GM19395 (cell line): ENCODE results near the gene MSI2.

Experiments
- ATAC-seq: cut with Tn5 transposase; IDR thresholded peaks from one replicate; pipeline ENCODE4 v1.9.1; 2021; ENCODE audit warnings: mild to moderate bottlenecking, moderate library complexity; ENCODE audit not compliant: unreplicated experiment

MSI2 gene

DNA sequence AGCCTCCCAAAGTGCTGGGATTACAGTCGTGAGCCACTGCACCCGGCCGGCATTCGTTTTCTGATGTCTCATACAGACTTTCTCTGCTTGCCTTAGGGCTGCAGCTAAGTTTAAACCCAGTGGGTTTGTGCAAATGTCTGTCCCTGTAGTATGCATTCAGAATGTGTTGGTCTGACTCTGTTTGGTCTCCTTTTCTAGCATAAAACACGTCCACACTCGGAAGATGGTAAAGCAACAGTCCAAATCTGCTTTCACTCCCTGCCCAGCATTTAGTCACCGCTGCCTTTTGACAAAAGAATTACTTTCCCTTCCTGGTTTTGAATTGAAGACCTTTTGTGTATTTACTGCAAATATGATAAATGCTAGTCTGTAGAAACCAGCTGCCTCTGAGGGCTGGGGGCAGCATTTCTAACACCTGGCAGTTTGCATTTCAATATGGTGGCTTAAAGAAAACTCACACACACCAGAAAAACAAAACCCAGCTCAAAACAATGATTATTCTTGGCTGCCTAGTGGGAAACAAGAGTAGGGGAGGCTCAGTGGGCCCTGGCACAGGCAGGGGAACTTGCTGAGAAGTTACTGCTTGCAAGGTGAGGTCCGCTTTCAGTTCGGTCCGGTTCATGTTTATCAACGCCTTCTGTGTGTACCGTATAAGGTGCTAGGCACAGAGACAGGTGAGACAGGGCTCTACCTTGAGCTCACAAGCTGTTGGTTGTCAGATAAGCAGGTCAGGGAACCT is 56.9 kb downstream of the MSI2 start:
- no peak for ATAC-seq

DNA sequence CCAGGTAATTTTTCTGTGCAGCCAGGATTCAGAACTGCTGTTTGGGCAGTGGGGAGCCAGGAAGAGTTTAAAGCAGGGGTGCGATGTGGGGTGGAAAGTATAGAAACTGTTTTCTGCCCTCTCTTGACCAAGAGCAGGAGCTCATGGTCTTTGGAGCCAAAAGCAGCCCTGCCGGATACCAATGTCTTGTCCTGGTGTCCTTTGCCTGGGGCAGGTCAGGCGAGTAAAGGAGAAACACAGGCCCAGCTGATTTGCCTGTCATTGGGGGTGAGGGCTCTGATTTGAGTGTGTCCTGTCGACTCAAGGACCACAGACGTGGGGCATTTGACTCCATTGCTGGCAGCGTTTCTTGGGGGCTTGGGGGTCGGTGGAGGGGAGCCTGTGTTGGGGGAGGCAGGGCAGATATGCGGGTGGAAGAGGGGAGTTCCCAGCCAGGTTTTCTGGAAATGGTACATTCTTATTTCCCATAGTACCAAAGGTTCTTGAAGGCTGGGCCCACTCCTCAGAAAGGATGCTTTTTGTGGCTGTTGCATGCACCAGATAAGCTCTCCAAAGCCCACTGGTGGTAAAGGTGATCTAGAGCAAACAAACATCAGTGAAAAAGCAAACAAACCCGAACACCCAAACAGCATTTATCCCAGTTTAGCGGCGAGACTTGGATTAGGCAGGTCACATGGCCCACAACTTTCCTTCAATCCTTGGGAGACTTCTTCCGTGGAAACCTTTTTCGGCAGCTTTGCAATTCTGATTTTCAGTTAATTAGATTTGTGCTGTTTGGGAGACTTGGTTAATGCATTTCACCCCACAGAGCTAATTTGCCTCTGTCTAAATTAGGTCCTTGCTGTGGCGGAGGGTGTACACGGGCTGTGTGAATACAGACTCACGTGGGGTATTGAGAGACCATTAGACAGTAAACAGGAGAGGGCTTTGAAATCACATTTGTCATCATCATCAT is 59.0 kb downstream of the MSI2 start:
- ATAC-seq = no peak

DNA sequence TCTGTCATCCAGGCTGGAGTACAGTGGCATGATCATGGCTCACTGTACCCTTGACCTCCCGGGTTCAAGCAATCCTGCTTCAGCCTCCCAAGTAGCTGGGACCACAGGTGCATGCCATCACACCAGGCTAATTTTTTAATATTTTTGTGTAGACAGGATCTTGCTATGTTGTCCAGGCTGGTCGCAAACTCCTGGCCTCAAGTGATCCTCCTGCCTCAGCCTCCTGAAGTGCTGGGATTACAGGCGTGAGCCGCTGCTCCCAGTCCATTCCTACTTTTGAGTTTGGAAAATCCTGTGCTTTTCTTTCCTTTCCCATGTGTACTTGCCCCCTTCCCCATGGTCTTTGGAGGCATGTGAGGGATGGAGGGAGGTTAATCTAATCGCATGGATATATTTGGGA is 60.0 kb downstream of the MSI2 start:
- no peak for ATAC-seq

DNA sequence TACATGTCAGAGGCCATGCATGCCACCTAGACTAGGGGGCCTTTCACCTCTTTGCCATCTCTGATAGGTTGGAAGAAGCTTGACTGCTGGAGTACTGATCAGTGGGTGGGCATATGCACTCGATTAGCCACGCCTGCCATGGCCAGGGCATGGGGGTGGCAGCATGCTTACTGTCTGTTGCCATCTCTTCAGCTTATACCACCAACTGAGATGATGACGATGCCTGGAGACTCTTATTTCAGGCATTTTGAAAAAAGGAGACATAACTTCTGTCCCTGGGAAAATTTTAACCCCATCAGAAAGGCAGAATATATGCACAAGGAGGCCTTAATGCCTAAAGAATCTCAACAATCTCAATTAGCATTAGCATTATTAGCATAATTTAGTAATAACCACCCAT is 60.8 kb downstream of the MSI2 start:
- no peak for ATAC-seq

DNA sequence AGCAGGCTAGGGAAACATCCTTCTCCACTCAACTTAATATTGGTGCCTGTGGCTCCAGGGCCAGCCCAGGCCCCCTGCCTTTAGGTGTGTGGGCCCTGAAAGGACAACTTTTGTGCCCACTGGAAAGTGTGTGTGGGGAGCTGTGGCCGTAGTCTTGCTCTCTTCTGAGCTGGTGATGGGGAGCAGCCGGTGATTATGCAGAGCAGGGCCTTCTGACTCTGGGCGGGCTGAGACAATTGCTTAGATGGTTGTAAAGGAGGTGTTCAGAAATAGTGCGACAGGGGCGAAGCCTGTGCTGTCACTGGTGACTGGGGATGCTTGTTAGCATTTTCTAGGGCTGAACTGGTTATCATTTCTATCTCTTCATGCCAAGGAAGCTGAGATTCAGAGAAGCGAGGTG is 62.6 kb downstream of the MSI2 start:
- no peak for ATAC-seq

DNA sequence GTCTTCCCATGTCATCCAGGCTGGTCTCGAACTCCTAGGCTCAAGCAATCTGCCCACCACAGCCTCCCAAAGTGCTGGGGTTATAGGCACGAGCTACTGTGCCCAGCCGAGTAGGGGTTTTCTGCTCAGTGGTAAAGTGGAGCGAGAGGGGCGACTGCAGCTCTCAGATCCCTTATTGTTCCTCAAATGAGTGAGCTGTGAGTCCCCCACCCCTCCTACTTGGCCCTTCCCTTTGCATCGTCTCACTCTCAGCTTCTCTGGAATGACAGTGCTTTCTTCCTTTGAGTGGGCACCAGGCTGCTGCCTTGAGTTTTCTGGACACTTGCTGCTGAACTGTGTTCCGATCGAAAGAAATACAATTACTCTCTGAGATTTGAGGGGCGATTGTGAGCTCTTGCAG is 63.5 kb downstream of the MSI2 start:
- no peak for ATAC-seq

DNA sequence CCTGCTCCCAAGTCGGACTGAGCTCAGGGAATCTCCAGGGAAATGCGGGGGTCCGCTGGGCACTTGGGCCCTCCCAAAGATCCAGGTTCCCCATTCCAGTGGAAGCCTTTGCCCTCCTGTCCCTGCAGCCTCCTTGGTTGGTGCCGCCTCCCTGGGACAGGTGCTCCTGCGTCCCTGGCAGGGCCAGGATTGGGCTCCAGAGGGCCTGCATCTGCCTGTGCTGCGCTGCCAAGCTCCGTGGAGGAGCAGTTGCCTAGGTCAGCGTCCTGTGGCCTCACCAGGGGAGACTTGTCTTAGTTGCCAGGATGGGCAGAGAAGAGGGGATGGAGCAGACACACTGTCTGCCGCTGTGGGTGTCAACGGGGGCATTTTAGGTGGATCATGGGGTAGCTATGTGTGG is 67.1 kb downstream of the MSI2 start:
- ATAC-seq = no peak

DNA sequence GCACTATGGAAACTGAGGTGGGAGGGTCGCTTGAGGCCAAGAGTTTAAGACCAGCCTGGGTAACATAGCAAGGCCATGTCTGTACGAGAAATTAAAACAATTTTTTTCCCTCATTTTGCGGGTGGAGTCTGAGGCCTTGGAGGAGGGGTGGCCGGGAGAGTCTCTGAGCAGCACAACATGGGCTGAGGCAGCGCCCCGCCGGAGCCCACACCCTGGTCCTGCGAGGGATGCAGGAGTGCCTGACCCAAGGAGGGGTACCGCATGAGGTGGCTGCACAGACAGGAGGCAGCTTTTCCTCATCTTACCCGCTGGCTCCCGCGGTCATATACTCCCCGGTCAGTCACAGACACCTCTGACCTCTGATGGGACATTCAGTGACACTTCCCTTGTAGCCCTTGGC is 67.7 kb downstream of the MSI2 start:
- ATAC-seq = no peak

DNA sequence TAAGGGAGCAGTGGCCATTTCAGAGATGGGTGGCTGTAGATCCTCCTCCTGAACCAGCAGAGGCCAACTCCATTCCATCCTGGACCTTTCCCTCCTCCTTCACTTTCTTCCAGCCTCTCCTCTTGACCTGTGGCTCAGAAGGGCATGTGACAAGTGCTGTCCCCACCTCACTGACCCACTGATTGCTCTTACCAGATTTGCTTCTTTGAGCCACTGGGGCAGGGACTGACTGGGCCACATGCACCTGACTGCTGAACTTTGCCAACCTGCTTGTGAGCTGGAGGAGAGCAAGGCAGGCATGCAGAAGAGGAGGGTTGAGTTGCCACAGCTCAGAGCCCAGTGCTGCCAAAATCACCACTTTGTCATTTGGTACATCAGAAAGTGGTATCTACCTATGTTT is 68.3 kb downstream of the MSI2 start:
- no peak for ATAC-seq

DNA sequence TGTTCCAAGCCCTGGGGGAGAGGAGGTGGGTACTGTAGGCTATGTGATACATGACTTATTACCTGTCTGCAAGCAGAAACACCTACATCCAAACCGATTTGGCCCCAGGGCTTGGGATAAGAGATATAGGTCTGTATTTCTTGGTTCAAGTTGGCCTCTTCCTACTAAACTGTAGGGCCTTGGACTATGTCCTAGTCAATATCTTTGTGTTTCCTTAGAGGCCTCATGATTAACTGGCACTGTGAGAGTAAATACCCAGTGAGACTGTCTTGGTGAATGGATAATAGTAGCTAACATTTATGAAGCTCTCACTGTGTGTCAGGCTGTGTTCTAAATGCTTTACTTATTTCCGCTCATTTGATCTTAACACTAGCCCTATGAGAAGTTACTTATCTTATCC is 70.0 kb downstream of the MSI2 start:
- no peak for ATAC-seq

DNA sequence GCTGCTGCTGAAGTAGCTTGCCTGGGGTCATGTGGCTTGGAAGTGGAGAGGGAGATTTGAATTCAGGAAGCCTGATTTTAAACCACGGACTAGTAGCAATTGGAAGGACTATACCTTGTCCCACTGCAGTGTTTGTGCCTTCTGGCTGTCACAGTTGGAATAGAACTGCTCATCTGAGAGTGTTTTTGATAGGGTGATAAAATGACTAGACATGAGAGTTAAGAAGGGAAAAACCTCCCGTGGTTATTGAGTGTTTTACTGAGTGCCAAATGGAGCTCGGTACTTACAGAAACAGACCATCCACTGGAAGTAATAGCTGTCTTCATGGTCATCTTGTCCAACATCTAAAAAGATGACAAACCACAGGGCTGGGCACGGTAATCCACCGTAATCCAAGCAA is 70.4 kb downstream of the MSI2 start:
- no peak for ATAC-seq

DNA sequence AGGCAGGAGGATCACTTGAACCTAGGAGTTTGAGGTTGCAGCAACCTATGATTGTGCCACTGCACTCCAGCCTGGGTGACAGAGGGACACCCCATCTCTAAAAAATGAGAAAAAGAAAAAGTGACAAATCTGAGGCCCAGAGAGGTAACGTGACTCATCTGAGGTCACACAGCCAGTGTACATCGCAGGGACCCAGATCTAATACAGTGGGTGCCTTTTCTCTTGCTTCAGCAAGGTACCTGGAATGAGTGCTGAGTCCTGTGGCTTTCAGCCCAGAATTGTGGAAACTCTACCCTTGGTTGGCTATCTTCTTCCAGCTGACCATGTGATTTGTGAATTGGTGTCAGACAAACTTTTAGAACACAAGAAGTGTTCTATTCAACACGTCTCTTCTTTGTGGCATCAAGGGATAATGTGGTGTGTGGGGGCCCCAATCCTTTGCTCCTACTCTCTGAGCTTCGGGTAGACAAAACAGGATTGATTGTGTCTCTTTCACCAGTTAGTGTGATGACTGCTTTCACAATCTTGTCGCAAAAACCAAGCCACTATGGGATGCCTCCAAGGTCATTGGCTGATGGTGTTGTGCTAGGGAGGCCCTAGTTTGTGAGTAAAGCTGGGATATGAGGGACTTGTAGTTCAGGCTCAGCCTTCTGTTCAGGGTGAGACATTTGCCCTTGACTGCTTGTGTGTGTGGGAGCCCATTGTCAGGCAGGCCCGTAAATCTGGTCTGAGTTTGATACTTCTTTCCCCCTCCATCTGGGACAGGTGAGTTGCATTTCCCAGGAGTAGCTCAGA is 71.0 kb downstream of the MSI2 start:
- ATAC-seq = no peak

DNA sequence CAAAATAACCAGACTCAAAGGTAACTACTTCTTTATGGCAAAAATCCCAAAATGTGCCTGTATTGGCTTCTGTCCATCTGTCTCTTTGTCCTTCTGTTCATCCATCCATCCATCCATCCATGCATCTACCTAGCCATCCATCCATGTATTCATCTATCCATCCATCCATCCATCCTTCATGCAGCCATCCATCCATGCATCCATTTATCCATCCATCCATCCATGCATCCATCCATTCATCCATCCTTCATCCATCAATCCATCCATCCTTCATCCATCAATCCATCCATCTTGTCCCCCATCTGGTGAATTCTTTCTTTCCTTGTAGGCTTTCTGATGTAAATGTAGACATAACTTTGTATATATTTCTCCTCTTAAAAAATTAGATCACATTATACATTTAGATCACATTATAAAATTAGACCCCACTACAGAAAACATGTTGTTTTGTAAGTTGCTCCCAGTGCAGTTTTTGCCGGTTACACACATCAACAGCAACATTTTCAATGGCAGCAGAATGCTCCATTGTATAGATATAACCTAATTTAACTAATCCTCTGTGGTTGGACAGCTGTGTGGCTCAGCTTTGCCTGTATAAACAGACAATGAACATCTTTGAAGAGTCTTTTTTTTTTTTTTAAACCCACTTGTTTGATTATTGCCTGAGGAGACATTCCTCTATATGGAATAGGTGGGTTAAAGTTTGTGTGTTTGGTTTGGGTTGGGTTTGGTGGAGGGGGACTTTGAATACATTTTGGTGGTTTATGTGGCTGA is 72.0 kb downstream of the MSI2 start:
- no peak for ATAC-seq

DNA sequence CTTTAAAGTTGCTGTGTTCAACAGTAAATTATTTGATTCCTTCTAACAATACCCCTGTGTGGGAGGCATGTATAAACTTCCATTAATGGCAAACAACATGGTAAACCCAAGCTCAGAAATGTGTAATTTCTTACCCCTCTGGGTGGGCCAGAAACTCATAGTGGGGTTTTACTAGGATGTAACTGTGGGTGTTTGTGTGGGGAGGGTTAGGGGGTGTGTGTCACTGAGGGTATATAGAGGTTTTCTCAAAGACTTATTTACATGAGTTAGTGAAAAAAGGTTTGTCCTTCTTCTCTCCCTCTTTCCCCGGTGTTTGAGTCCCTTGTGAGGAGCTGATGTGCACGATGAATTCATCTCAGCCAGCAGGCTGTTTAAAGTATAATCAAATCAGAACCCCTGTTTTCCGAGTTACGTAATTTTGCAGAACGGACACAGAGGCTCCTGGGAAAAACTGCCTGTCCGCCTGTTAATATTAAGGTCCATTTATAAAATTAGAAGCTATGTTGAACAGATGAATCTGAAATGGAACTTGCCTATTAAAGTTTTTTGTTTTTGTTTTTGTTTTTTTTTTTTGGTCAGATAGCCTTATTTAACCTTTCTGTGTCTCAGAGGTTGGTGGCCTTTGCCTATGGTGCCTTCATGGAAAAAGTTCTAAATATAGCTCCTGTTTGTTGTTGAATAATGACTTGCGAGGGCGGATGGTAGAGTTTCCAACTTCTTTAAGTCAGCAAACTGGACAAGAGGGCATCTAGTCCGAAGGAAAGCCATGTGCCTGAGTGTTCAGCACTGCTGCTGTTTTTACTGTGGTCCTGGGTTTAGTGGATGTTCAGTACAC is 73.3 kb downstream of the MSI2 start:
- no peak for ATAC-seq

DNA sequence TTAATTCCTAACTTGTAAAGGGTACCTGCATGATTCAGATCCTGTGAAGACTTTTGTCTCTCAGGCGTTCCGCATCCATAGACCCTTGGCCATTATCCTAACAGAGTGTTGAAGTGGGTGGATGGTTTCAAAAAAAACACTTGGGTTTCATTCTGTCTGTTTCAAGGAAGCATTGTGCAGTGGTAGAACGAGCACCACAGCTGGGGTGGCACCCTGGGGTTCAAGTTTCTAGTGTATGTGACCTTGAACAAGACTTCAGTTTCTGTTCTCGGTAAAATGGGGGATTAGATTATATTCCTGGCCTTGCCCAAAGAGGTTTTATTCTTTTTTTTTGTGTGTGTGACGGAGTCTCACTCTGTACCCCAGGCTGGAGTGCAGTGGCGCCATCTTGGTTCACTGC is 74.3 kb downstream of the MSI2 start:
- no peak for ATAC-seq

DNA sequence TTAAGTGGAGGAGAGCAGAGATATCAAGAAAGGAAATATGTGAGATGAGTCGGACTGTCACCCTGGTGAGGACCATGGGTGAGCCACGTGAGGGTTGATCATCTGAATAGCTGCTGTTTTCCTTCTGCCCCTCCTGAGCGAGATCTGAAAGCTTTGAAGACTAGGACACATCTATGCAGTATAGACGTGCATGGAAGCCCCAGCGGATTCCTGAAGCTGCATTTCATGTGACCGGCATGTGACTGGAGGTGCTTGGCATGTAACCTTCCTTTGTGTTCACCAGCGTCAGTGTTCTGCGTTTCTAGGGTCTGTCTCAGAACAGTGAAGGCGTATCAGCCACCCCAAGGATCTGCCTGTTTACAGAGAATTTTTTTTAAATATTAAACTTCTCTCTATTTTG is 75.1 kb downstream of the MSI2 start:
- ATAC-seq = no peak

DNA sequence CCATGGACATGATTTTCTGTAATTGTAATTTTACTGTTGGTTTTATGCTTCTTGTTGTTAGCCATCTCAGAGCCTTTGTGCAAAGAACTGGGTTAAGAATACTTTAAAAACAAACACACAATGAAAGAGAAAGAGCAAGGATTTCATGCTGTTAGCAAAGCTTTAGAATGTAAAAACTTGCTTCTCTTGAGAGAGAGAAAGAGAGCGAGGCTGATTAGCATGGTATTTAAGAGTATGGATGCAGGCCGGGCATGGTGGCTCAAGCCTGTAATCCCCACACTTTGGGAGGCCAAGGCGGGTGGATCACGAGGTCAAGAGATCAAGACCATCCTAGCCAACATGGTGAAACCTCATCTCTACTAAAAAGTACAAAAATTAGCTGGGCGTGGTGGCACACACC is 76.2 kb downstream of the MSI2 start:
- ATAC-seq = no peak

DNA sequence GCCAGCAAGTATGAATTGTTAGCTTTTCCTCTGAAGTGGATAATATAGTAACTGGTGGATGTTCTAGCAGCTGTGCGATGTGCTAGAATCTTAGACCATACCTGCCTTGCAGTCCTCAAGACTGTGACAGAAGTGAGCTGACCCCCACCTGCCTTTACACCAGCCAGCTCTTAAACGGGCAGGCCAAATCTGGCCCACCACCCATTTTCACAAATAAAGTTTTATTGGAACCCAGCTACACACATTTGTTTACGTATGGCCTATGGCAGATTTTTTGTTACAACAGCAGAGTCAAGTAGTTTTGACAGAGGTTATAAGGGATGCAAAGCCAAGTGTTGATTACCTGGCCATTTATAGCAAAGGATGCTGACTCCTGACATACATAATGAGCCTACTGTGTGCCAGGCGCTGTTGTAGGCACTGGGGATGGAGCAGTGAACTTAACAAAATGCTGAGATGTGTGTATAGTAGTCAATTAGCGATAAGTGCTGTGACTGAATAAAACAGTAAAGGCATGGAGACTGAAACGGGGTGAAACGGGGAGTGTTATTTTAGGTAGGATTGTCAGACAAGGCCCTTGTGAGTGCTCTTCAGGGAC is 79.0 kb downstream of the MSI2 start:
- no peak for ATAC-seq

DNA sequence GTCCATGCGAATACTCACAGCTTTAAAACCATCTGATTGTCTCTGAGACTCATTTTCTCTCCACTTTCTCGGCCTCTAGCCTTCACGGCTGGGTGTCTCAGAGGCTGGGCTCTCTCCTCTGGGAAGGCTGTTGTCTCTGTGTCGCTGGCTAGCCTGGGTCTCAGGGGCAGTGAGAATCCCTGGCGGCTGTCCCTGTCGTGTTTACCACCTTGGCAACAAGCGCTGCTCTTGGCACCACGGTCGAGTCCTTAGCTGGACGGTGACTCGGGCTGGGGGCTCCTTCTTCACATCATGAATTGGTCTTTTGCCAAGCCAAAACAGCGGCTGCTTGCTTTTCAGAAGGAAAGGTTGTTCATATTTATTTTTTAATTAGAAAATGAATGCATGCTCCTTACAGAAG is 81.1 kb downstream of the MSI2 start:
- ATAC-seq = no peak
